Type B pancreatic cell (in vitro differentiated cells): ENCODE results near the gene SPIRE1. TPM values are rescaled to one million over a fixed set of nuclear protein-coding genes. Genes with fewer than 3 reads are reported as not detected.
"Not testable (repeated sequence)": the region's sequence is repeated elsewhere in the genome, so short reads cannot be mapped to it uniquely, and the experiment has no call there.

Experiments used
- DNase-seq: peaks from one replicate; pipeline ENCODE4 v3.0.0; 2021; ENCODE audit warnings: mixed read lengths; ENCODE audit not compliant: unreplicated experiment; ENCODE audit errors: extremely low spot score
- H3K27ac Mint-ChIP-seq: 2 replicates; pipeline ENCODE4 v1.8.0; 2021; ENCODE audit warnings: mild to moderate bottlenecking, mixed read lengths
- H3K27me3 Mint-ChIP-seq: 2 replicates; pipeline ENCODE4 v1.8.0; 2021; ENCODE audit warnings: mixed read lengths
- H3K36me3 Mint-ChIP-seq: 2 replicates; pipeline ENCODE4 v1.8.0; 2021; ENCODE audit warnings: mixed read lengths
- H3K4me1 Mint-ChIP-seq: one replicate; pipeline ENCODE4 v1.8.0; 2021; ENCODE audit warnings: mixed read lengths; ENCODE audit not compliant: unreplicated experiment
- H3K4me3 Mint-ChIP-seq: 2 replicates; pipeline ENCODE4 v1.8.0; 2021; ENCODE audit warnings: mild to moderate bottlenecking, mixed read lengths
- H3K9me3 Mint-ChIP-seq: 2 replicates; pipeline ENCODE4 v1.8.0; 2021; ENCODE audit warnings: mixed read lengths
- CTCF ChIP-seq: fragments of 200-600 bp; sonication (generic); conservative IDR thresholded peaks from 2 replicates; pipeline ENCODE4 v1.5.0; 2021; ENCODE audit warnings: antibody characterized with exemption, mild to moderate bottlenecking
- total RNA-seq: library from RNA; stranded (reverse); gene quantifications from 2 replicates; pipeline ENCODE4 v1.2.1, GENCODE V29; 2021; ENCODE audit warnings: low replicate concordance

SPIRE1 gene
- total RNA-seq, 1 donor from 2014 or later = 25.2 TPM

GRCh38 chr18:12569791-12570190 lies 88.1 kb downstream of the SPIRE1 start:
- no peak overlapping the region for H3K27ac Mint-ChIP-seq

GRCh38 chr18:12567849-12568248 lies 90.1 kb downstream of the SPIRE1 start:
- Mint-ChIP-seq H3K36me3 (peaks cover 5% of the 10 kb centered on the region), H3K4me3 (no peak overlapping the region), H3K27me3 (no peaks in the 10 kb centered on the region), H3K27ac (no peak overlapping the region), H3K4me1 (no peaks in the 10 kb centered on the region), H3K9me3 (peaks cover 6% of the 10 kb centered on the region)
- DNase-seq = no peak
- no peak for TF ChIP-seq CTCF

More at GRCh38 chr18:12569791-12570190, 88.1 kb downstream of the SPIRE1 start:
- H3K36me3 Mint-ChIP-seq = peaks cover 3% of the 10 kb centered on the region
- no peak overlapping the region for H3K4me3 Mint-ChIP-seq
- no peak for TF ChIP-seq CTCF
- no peak for DNase-seq
- H3K27me3 Mint-ChIP-seq = no peaks in the 10 kb centered on the region
- H3K4me1 Mint-ChIP-seq = peaks cover 4% of the 10 kb centered on the region
- H3K9me3 Mint-ChIP-seq = peaks cover 4% of the 10 kb centered on the region

GRCh38 chr18:12564861-12565260 lies 93.0 kb downstream of the SPIRE1 start:
- H3K27ac Mint-ChIP-seq = no peak overlapping the region
- no peaks in the 10 kb centered on the region for H3K27me3 Mint-ChIP-seq
- no peak for DNase-seq
- H3K4me1 Mint-ChIP-seq = no peaks in the 10 kb centered on the region
- TF ChIP-seq CTCF = no peak
- H3K36me3 Mint-ChIP-seq = peaks cover 5% of the 10 kb centered on the region
- H3K9me3 Mint-ChIP-seq = peaks cover 10% of the 10 kb centered on the region
- no peak overlapping the region for H3K4me3 Mint-ChIP-seq

- no peaks in the 10 kb centered on the region for H3K27me3 Mint-ChIP-seq
Measured at GRCh38 chr18:12564378-12564777, 93.5 kb downstream of the SPIRE1 start.

GRCh38 chr18:12560600-12560999 lies 97.3 kb downstream of the SPIRE1 start:
- not testable (repeated sequence) for H3K4me3 Mint-ChIP-seq, H3K27me3 Mint-ChIP-seq, DNase-seq, H3K27ac Mint-ChIP-seq, H3K4me1 Mint-ChIP-seq
- Mint-ChIP-seq H3K9me3 (peaks cover 18% of the 10 kb centered on the region), H3K36me3 (peaks cover 15% of the 10 kb centered on the region)

More at GRCh38 chr18:12564378-12564777, 93.5 kb downstream of the SPIRE1 start:
- Mint-ChIP-seq H3K9me3 (peaks cover 14% of the 10 kb centered on the region), H3K4me1 (no peaks in the 10 kb centered on the region), H3K4me3 (no peak overlapping the region), H3K36me3 (peaks cover 5% of the 10 kb centered on the region), H3K27ac (no peak overlapping the region)
- DNase-seq = no peak
- no peak for TF ChIP-seq CTCF

GRCh38 chr18:12559319-12559718 lies 98.6 kb downstream of the SPIRE1 start:
- peaks cover 22% of the 10 kb centered on the region for H3K36me3 Mint-ChIP-seq
- H3K4me1 Mint-ChIP-seq = no peaks in the 10 kb centered on the region
- H3K27ac Mint-ChIP-seq = no peak overlapping the region
- H3K4me3 Mint-ChIP-seq = no peak overlapping the region
- no peak for DNase-seq
- H3K9me3 Mint-ChIP-seq = peaks cover 20% of the 10 kb centered on the region
- TF ChIP-seq CTCF = no peak
- H3K27me3 Mint-ChIP-seq = no peaks in the 10 kb centered on the region
